ENCODE results near the gene PTPN11.

Gene PTPN11

DNA sequence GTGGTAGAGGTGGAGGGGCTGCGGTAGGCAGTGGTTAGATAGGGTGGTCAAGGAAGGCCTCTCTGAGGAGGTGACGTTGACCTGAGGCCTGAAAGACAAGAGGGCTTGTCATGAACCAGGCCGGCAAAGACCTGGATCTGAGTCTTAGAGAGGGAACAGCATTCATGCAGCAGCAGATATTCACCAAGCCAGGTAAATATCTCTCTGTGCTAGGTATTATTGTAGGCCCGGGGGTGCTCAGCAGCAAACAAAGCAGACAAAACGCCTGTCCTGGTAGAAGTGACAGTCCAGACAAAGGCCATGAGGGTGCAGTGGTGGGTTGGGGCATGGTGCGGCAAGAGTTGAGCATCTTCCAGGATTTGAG lies 117.6 kb downstream of the PTPN11 start:
- H3K27ac ChIP-seq = no peak overlapping the region
- no peaks in the 10 kb centered on the region for H3K36me3 ChIP-seq (ENCODE audit: insufficient read depth)
- no peaks in the 10 kb centered on the region for H4K20me1 ChIP-seq (ENCODE audit: insufficient read depth)
- no peaks in the 10 kb centered on the region for H3K79me2 ChIP-seq (ENCODE audit: insufficient read depth, low read depth)
- H3K4me3 ChIP-seq (IDR thresholded peaks at IDR 0.05; ENCODE audit: insufficient read depth, low read depth, low read length) = no peak overlapping the region
- no peak overlapping the region for H2AFZ ChIP-seq (ENCODE audit: low read depth)
- TF ChIP-seq, protein P1, sequence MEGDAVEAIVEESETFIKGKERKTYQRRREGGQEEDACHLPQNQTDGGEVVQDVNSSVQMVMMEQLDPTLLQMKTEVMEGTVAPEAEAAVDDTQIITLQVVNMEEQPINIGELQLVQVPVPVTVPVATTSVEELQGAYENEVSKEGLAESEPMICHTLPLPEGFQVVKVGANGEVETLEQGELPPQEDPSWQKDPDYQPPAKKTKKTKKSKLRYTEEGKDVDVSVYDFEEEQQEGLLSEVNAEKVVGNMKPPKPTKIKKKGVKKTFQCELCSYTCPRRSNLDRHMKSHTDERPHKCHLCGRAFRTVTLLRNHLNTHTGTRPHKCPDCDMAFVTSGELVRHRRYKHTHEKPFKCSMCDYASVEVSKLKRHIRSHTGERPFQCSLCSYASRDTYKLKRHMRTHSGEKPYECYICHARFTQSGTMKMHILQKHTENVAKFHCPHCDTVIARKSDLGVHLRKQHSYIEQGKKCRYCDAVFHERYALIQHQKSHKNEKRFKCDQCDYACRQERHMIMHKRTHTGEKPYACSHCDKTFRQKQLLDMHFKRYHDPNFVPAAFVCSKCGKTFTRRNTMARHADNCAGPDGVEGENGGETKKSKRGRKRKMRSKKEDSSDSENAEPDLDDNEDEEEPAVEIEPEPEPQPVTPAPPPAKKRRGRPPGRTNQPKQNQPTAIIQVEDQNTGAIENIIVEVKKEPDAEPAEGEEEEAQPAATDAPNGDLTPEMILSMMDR (conservative IDR thresholded peaks at IDR 0.05; ENCODE audit: low read depth, low read length) = no peak
- peaks cover 22% of the 10 kb centered on the region for H3K4me1 ChIP-seq (ENCODE audit: low read depth, poor library complexity, severe bottlenecking)
- H3K27me3 ChIP-seq (ENCODE audit: insufficient read depth, low read depth) = no peaks in the 10 kb centered on the region
- H3K9ac ChIP-seq = no peak overlapping the region
- H3K4me2 ChIP-seq = no peak overlapping the region

GRCh38 chr12:112537710-112538396 lies 119.1 kb downstream of the PTPN11 start:
- Histone ChIP-seq H3K9ac (no peak overlapping the region), H3K4me3 (IDR thresholded peaks at IDR 0.05; ENCODE audit: insufficient read depth, low read depth, low read length) (no peak overlapping the region), H3K4me2 (peak overlapping the region; percentile 48; the same call in 1 of the 2 replicates), H3K27me3 (ENCODE audit: insufficient read depth, low read depth) (no peaks in the 10 kb centered on the region), H4K20me1 (ENCODE audit: insufficient read depth) (no peaks in the 10 kb centered on the region), H3K27ac (no peak overlapping the region; the same call in 1 of the 2 replicates), H3K79me2 (ENCODE audit: insufficient read depth, low read depth) (no peaks in the 10 kb centered on the region), H2AFZ (ENCODE audit: low read depth) (peak overlapping the region; percentile 22; the same call in 1 of the 2 replicates), H3K4me1 (ENCODE audit: low read depth, poor library complexity, severe bottlenecking) (peaks cover 20% of the 10 kb centered on the region), H3K36me3 (ENCODE audit: insufficient read depth) (no peaks in the 10 kb centered on the region)
- TF ChIP-seq, protein P1 (conservative IDR thresholded peaks at IDR 0.05; ENCODE audit: low read depth, low read length) = no peak

DNA sequence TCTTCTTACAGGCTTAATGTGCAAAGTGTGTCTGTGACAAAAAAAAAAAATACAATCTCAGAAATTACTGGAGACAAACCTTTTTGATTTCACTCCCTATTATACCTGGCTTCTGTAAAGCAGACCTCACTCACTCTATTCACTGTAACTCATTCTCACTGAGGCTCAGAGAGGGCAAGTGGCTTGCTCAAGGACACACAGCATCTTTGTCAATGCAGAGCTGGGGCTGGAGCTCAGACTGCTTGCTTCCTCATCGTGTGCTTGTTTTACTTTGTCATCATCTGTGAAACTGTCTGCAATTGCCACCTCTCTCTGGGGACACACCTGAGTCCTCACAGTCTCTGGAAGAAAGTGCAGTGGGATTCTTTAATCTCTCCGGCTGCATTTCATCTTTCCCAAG lies 120.0 kb downstream of the PTPN11 start:
- Histone ChIP-seq H4K20me1 (ENCODE audit: insufficient read depth) (no peaks in the 10 kb centered on the region), H3K27ac (no peak overlapping the region), H3K4me3 (IDR thresholded peaks at IDR 0.05; ENCODE audit: insufficient read depth, low read depth, low read length) (no peak overlapping the region), H3K27me3 (ENCODE audit: insufficient read depth, low read depth) (no peaks in the 10 kb centered on the region), H3K4me2 (0 out of 2 replicates have a peak overlapping the region, but pooled peaks have one; percentile 48), H2AFZ (ENCODE audit: low read depth) (no peak overlapping the region), H3K79me2 (ENCODE audit: insufficient read depth, low read depth) (no peaks in the 10 kb centered on the region), H3K4me1 (ENCODE audit: low read depth, poor library complexity, severe bottlenecking) (peaks cover 20% of the 10 kb centered on the region), H3K9ac (no peak overlapping the region), H3K36me3 (ENCODE audit: insufficient read depth) (no peaks in the 10 kb centered on the region)
- TF ChIP-seq, protein P1 (conservative IDR thresholded peaks at IDR 0.05; ENCODE audit: low read depth, low read length) = no peak

DNA sequence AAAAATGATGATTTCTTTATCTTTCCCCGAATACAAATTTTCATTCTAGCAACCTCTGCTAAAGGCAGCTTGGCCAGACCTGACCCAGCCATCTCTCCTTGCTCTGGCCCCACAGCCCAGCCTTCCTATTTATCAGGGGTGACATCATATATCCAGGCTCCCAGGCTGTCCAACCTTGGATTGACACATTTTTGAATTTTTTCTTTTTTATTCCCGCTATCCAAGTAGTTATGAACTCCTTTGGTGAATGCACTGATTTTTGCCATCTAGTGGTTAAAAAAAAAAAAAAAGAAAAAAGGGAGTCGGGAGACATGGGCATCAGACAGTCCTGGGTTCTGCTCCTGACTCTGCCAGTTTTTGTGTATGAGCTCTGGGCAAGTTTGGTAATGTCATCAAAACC lies 120.5 kb downstream of the PTPN11 start:
- Histone ChIP-seq H4K20me1 (ENCODE audit: insufficient read depth) (no peaks in the 10 kb centered on the region), H3K4me2 (no peak overlapping the region), H3K9ac (no peak overlapping the region), H3K27me3 (ENCODE audit: insufficient read depth, low read depth) (no peaks in the 10 kb centered on the region), H3K27ac (no peak overlapping the region), H3K4me1 (ENCODE audit: low read depth, poor library complexity, severe bottlenecking) (peaks cover 20% of the 10 kb centered on the region), H3K36me3 (ENCODE audit: insufficient read depth) (no peaks in the 10 kb centered on the region), H3K4me3 (IDR thresholded peaks at IDR 0.05; ENCODE audit: insufficient read depth, low read depth, low read length) (no peak overlapping the region), H2AFZ (ENCODE audit: low read depth) (no peak overlapping the region), H3K79me2 (ENCODE audit: insufficient read depth, low read depth) (no peaks in the 10 kb centered on the region)
- TF ChIP-seq, protein P1 (conservative IDR thresholded peaks at IDR 0.05; ENCODE audit: low read depth, low read length) = peak; percentile 26; the same call in 1 of the 2 replicates
